HG03280 (cell line): Measurements from ENCODE around the gene NTMT2.

Experiments
- ATAC-seq: cut with Tn5 transposase; IDR thresholded peaks from one replicate; pipeline ENCODE4 v1.9.1; 2021; ENCODE audit warnings: mild to moderate bottlenecking, moderate library complexity; ENCODE audit not compliant: unreplicated experiment

Gene NTMT2

DNA sequence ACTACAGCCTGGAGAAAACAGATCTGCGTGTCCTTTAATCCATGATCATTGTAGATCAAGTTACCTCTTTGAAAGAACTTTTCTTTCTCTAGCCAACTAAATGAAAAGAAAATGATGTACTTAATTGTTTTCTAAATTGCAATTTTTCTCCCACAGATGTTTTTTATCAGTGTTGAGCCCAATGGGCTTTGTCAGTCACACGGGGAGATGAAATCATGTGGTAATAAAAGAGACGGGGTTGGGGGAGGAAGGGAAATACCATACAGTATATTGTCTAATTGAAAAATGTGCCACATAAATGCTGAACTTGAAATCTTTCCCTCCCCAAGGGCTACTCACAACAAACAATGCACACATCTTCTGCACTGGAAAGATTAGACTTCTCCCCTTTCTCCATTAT, 58.4 kb downstream of the NTMT2 start:
- no peak for ATAC-seq

DNA sequence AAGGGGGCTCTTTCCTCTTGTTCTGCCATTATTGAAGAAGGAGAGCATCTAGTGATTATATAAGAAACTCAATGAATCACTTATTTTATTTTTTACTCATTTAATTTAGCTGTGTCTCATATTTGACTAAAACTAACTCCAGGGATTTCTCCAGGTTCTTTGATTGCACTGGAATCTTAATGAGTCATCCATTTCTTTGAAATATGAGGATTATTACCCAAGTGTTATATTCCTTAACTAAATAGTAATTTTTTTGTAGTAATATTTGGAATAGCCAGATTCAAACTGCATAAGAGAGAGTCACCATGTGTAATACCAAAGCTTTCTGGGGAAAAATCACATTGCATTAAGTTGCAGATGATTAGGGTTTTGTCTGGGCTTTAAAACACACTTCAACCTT, 59.5 kb downstream of the NTMT2 start:
- ATAC-seq = no peak

DNA sequence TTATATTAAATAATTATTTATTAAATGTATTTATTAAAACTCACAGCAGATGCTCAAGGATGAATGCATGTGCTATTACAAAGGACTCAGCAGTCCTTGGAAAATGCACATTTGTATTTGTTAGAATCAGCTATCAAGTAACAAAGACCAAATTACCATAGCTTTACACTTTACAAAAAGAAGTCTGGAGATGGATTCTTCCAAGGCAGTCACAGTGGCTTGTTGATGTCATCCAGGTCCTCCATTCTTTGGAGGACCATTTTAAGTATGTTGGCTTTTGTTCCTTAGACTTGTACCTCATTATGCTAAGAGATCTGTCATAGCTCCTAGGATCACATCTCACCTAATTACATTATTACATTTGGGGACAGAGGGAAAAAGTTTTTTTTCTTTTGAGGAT, 63.4 kb downstream of the NTMT2 start:
- no peak for ATAC-seq

DNA sequence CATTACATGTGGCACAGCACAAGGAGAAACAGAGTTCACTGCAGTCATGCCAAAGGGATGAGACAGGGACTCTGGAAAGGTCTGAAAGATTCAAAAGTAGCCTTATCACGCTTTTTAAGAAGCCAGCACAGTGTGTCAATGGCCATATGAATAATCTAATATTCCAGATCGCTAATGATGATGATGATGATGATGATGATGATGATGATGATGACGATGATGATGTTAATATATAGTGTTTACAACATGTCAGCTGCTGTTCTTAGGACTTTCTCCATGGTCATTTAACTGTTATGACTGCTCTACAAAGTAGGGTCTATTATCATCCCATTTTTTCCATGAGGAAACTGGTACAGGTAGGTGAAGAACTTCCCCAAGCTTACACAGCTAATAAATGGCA, 64.4 kb downstream of the NTMT2 start:
- ATAC-seq = no peak

DNA sequence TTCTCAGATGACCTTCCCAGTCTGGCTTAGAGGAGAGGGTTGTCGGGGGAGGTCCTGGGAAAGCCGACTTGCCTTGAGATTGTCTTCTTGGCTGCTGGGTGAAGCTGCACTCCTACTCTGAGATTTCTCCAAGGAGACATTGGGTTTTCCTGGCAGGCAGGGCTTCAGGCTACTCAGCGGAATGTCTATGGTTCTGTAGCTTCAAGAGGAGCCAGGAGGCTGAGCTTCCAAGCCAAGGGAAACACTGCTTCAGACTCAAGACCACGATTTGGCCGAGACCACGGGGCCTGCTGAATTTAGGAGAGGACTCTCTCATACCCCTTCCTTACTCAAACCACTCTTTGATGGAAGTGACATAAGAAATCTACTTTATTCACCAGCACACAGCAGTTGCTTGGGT, 67.8 kb downstream of the NTMT2 start:
- no peak for ATAC-seq

DNA sequence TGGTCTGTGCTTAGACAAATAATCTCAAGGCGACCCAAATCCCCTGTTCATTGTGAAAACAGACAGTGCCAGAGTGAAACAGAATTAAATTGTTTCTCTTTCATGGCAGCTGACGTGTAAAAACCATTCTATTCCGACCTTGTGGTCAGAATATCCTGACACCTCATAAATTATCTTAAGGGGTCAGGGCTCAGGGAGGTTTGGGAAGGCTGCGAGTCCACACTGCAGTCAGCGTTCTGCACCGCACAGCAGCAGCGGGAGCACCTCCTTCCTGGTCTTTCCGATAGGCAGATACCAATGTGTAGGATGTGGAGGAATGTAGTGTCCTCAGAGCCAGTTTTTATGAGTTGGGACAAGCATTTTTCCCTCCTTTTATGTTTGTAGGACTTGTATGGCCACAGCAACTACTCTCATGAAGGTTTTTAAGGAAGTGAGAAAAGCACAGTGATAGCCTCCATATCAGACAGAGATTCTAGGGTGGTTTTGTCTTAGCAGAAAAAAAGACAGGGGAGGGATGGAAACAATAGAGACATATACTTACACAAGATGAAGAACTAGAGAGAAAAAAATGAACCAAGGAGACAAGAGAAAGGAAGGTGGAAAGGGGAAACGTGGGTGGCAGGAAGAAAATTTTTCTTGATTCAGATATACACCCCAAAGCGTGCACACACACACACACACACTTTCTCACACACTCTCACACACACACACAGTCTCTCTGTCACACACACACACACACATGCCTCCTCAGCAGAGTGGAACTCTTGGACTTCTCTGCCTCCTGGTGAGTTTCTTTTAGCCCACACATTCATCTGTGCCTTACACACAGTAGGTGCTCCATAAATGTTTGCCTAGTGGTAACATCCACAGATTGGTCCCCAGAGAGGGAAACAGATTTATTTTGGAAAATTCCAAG, 68.6 kb downstream of the NTMT2 start:
- peak; percentile 72 for ATAC-seq

DNA sequence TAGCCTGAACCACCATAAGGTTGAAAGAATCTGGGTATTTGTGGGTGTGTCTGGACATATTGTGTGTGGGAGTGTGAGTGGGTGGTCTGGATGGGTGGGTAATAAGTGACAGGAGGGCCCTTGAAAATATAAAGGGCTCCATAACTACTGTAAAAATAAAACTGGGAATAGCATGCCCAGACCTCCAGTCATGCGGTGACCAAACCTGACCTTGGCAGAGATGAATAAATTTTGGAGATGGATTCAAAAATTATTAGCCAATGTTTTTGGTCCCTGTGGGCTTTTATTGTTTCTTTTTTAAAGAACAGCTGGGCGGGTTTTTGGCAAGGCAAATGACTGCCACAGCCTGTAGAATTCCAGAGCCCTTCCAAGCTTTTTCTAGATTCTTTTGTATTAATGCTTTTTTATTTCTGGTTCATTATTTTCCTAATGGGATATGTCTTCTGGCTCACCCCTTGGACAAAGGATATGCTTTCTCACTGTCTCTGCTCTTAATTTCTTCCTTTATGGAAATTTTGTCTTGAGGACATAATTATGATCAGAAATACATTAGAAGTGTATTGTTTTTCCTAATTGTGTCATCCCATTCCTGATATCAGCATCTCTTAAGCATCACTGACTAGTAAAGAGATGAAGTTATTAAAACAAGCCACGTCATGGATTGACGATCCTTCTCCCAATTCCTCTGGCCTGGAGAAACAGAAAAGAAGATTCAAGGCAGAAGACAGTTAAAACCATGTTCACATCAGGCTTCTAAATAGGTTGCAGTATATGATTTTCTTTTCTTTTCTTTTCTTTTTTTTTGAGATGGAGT, 69.5 kb downstream of the NTMT2 start:
- no peak for ATAC-seq

DNA sequence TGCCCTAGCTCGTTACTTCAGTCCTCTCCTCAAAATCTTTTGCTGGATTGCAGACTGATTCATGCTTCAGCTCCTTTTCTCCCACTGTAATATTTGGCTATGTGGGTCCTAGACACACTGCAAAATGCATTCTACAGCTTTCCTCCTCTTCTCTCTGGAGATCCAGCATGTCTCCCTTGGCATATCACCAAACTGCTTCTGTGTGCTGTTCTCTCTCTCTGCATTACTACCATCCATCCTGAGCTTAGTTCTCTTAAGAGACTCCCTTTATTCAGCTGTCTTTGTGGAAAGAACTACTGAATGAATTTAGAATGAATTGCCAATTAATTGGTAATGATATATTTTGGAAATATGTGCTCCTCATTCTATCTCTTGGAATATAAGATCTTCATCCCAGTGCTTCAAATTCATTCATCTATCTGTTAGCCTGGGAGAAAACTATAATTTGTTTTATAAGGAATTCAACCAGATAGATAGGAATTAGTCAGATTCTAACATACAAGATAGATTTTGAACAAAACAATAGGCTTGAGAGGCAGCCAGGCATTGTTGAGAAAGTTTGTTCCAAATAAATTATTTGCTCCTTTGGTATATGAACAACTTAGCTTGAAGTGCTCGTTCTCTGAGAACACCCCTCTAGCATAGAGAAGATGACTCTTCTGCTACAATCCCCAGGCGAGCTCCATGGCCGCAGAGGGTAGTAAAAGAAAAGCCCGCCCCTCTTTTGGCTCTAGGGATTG, 71.9 kb downstream of the NTMT2 start:
- no peak for ATAC-seq

DNA sequence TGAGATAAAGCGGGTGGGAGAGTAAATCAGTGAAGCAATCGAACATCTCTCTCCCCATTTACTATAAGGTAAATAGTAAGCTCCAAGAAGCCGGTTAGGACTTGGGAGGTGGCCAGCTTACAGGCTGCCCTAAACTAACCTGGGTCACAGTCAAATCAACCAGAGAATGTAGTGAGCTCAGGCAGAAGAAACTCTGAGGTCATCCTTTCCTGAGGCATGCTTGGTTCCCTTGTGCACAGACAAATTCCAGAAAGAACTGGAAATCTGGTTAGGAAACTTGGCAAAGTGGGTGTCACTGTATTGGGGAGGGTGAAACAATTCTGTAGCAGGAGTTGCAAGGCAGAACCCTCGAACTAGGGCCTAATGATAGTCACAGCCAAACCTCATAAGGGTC, 72.5 kb downstream of the NTMT2 start:
- ATAC-seq = no peak
